Endodermal cell (in vitro differentiated cells): ENCODE results near the gene FAM24B. TPM values are rescaled to one million over a fixed set of nuclear protein-coding genes. Genes with fewer than 3 reads are reported as not detected.
"Not testable (repeated sequence)": the region's sequence is repeated elsewhere in the genome, so short reads cannot be mapped to it uniquely, and the experiment has no call there.

Experiments
- DNase-seq: peaks from one replicate; pipeline ENCODE4 v3.0.0-alpha.2; 2017
- H3K27ac ChIP-seq: 2 replicates; pipeline ENCODE4 v1.5.1; 2013; ENCODE audit warnings: mild to moderate bottlenecking, low read depth, low read length, moderate library complexity
- H3K27me3 ChIP-seq: 2 replicates; pipeline ENCODE4 v1.6.1; 2013; ENCODE audit warnings: mild to moderate bottlenecking, low read length, moderate library complexity; ENCODE audit not compliant: insufficient read depth, control insufficient read depth, poor library complexity, severe bottlenecking
- H3K36me3 ChIP-seq: 2 replicates; pipeline ENCODE4 v1.7.0; 2013; ENCODE audit warnings: mild to moderate bottlenecking, low read length, moderate library complexity; ENCODE audit not compliant: control insufficient read depth, insufficient read depth
- H3K4me1 ChIP-seq: one replicate; pipeline ENCODE4 v1.7.0; 2013; ENCODE audit warnings: low read length; ENCODE audit not compliant: control insufficient read depth, insufficient read depth
- H3K4me3 ChIP-seq: 2 replicates; pipeline ENCODE4 v1.5.1; 2013; ENCODE audit warnings: mild to moderate bottlenecking, low read length, moderate library complexity
- H3K9ac ChIP-seq: 2 replicates; pipeline ENCODE4 v1.6.1; 2013; ENCODE audit warnings: mild to moderate bottlenecking, low read length, moderate library complexity; ENCODE audit not compliant: poor library complexity, severe bottlenecking; ENCODE audit errors: extremely low read depth
- H3K9me3 ChIP-seq: 2 replicates; pipeline ENCODE4 v1.6.1; 2013; ENCODE audit warnings: mild to moderate bottlenecking, low read length, moderate library complexity; ENCODE audit not compliant: control insufficient read depth
- H3K27ac Mint-ChIP-seq: 2 replicates; pipeline ENCODE4 v1.8.0; 2020; ENCODE audit warnings: mixed read lengths
- H3K27me3 Mint-ChIP-seq: 2 replicates; pipeline ENCODE4 v1.8.0; 2021; ENCODE audit warnings: mild to moderate bottlenecking, mixed read lengths; ENCODE audit not compliant: insufficient read depth
- H3K36me3 Mint-ChIP-seq: 2 replicates; pipeline ENCODE4 v1.8.0; 2020; ENCODE audit warnings: low read depth, mixed read lengths
- H3K4me1 Mint-ChIP-seq: 2 replicates; pipeline ENCODE4 v1.8.0; 2020; ENCODE audit warnings: mixed read lengths
- H3K4me3 Mint-ChIP-seq: 2 replicates; pipeline ENCODE4 v1.8.0; 2020; ENCODE audit warnings: mild to moderate bottlenecking, moderate library complexity, mixed read lengths
- H3K9me3 Mint-ChIP-seq: 2 replicates; pipeline ENCODE4 v1.8.0; 2020; ENCODE audit warnings: mild to moderate bottlenecking, mixed read lengths
- CTCF ChIP-seq: fragments of 200-600 bp; sonication (generic); conservative IDR thresholded peaks from 2 replicates; pipeline ENCODE4 v1.5.0; 2021; ENCODE audit warnings: antibody characterized with exemption, mild to moderate bottlenecking
- WGBS, 2 experiments: methylation state at CpG; one replicate each; pipeline versions ENCODE4 v1.1.5 to v1.1.7; 2013; ENCODE audit warnings: missing lambda C conversion rate in 2 of 2, mixed read lengths in 1 of 2; ENCODE audit not compliant: insufficient coverage in 1 of 2, insufficient read length in 1 of 2; 5-methylcytosine and 5-hydroxymethylcytosine counted together
- total RNA-seq, 2 donors: library from RNA; stranded (reverse); fragmentation: NEBNext Ultra II Directional in 1 of 2; extraction: Animal tissue kit (Norgen Biotek cat#: 25700) in 1 of 2; gene quantifications; 2 replicates in 1 of 2; 3 replicates in 1 of 2; pipeline ENCODE4 v1.2.1, GENCODE V29; 2021

The FAM24B gene
- total RNA-seq, 2 donors from 2014 or later = 2.9 TPM; not detected in 1

GRCh38 chr10:122877264-122877663 is 2.1 kb downstream of the FAM24B start:
- WGBS, 2 experiments = 10 to 40% methylated on average over 1 of the region's 1 CpG
- Mint-ChIP-seq H3K27me3 (peaks cover 26% of the 10 kb centered on the region), H3K27ac (peak overlapping the region; percentile 6), H3K36me3 (no peaks in the 10 kb centered on the region), H3K4me1 (peaks cover 35% of the 10 kb centered on the region), H3K9me3 (no peaks in the 10 kb centered on the region), H3K4me3 (peak overlapping the region; percentile 18)
- no peaks in the 10 kb centered on the region for H3K27me3 ChIP-seq
- TF ChIP-seq CTCF = no peak
- H3K4me3 ChIP-seq = peak overlapping the region; percentile 37
- DNase-seq = peak; percentile 51
- H3K9me3 ChIP-seq = no peaks in the 10 kb centered on the region
- H3K9ac ChIP-seq = no peak overlapping the region
- H3K36me3 ChIP-seq = no peaks in the 10 kb centered on the region
- peaks cover 9% of the 10 kb centered on the region for H3K4me1 ChIP-seq
- H3K27ac ChIP-seq = no peak overlapping the region

- Histone ChIP-seq H3K9me3 (no peaks in the 10 kb centered on the region), H3K36me3 (no peaks in the 10 kb centered on the region), H3K27me3 (no peaks in the 10 kb centered on the region), H3K4me3 (no peak overlapping the region), H3K9ac (no peak overlapping the region), H3K27ac (no peak overlapping the region), H3K4me1 (peaks cover 9% of the 10 kb centered on the region)
- DNase-seq = no peak
- peak overlapping the region; percentile 34 for H3K4me3 Mint-ChIP-seq
- H3K36me3 Mint-ChIP-seq = peaks cover 4% of the 10 kb centered on the region
- peaks cover 35% of the 10 kb centered on the region for H3K4me1 Mint-ChIP-seq
- no peak for TF ChIP-seq CTCF
- WGBS, 2 experiments = 71% methylated on average over 1 of the region's 1 CpG; no CpG with 5 or more reads in 1 of the 2 experiments
- H3K27ac Mint-ChIP-seq = peak overlapping the region; percentile 48
- H3K27me3 Mint-ChIP-seq = peaks cover 26% of the 10 kb centered on the region
- H3K9me3 Mint-ChIP-seq = peaks cover 4% of the 10 kb centered on the region
Observed at GRCh38 chr10:122876467-122876855, 2.9 kb downstream of the FAM24B start.

- H3K9ac ChIP-seq = no peak overlapping the region
- H3K9me3 ChIP-seq = no peaks in the 10 kb centered on the region
- Mint-ChIP-seq H3K27me3 (peaks cover 23% of the 10 kb centered on the region), H3K9me3 (peaks cover 4% of the 10 kb centered on the region), H3K27ac (peak overlapping the region; percentile 48), H3K4me3 (peak overlapping the region; percentile 34), H3K36me3 (peaks cover 4% of the 10 kb centered on the region), H3K4me1 (peaks cover 35% of the 10 kb centered on the region)
- TF ChIP-seq CTCF = no peak
- no peak overlapping the region for H3K27ac ChIP-seq
- peaks cover 9% of the 10 kb centered on the region for H3K4me1 ChIP-seq
- DNase-seq = peak; percentile 81
- 8 to 19% methylated on average over 2 to 6 of the region's 6 CpGs for WGBS, 2 experiments
- H3K4me3 ChIP-seq = peak overlapping the region; percentile 41
- no peaks in the 10 kb centered on the region for H3K27me3 ChIP-seq
- no peaks in the 10 kb centered on the region for H3K36me3 ChIP-seq
Observed at GRCh38 chr10:122875843-122876466, 3.4 kb downstream of the FAM24B start.

GRCh38 chr10:122871947-122872346 is 7.4 kb downstream of the FAM24B start:
- not testable (repeated sequence) for H3K36me3 ChIP-seq, H3K9me3 ChIP-seq, H3K4me3 ChIP-seq, H3K27ac ChIP-seq, H3K9ac ChIP-seq, H3K27ac Mint-ChIP-seq, H3K4me3 Mint-ChIP-seq, DNase-seq, H3K27me3 ChIP-seq, H3K4me1 ChIP-seq, H3K27me3 Mint-ChIP-seq
- H3K36me3 Mint-ChIP-seq = peaks cover 22% of the 10 kb centered on the region
- 91% methylated on average over 1 of the region's 2 CpGs; no CpG with 5 or more reads in 1 of the 2 experiments for WGBS, 2 experiments
- H3K4me1 Mint-ChIP-seq = peaks cover 21% of the 10 kb centered on the region
- peaks cover 38% of the 10 kb centered on the region for H3K9me3 Mint-ChIP-seq

GRCh38 chr10:122868768-122869167 is 10.6 kb downstream of the FAM24B start:
- 79 to 100% methylated on average over 1 of the region's 2 CpGs for WGBS, 2 experiments
- not testable (repeated sequence) for H3K27me3 Mint-ChIP-seq, H3K4me1 ChIP-seq, H3K4me3 Mint-ChIP-seq, H3K27ac ChIP-seq, H3K27me3 ChIP-seq, H3K27ac Mint-ChIP-seq, H3K4me1 Mint-ChIP-seq, H3K4me3 ChIP-seq, H3K36me3 ChIP-seq, DNase-seq, H3K9ac ChIP-seq
- peaks cover 12% of the 10 kb centered on the region for H3K9me3 ChIP-seq
- peaks cover 52% of the 10 kb centered on the region for H3K9me3 Mint-ChIP-seq
- H3K36me3 Mint-ChIP-seq = peaks cover 33% of the 10 kb centered on the region
